HG03039 (cell line): Measurements from ENCODE around the gene NFE2.
"Not testable (repeated sequence)": the region's sequence is repeated elsewhere in the genome, so short reads cannot be mapped to it uniquely, and the experiment has no call there.

ENCODE experiments used
- ATAC-seq: cut with Tn5 transposase; IDR thresholded peaks from one replicate; pipeline ENCODE4 v1.9.1; 2021; ENCODE audit warnings: mild to moderate bottlenecking, moderate library complexity; ENCODE audit not compliant: unreplicated experiment

Gene NFE2

GRCh38 chr12:54284070-54284780, 16.6 kb downstream of the NFE2 start:
- not testable (repeated sequence) for ATAC-seq

DNA sequence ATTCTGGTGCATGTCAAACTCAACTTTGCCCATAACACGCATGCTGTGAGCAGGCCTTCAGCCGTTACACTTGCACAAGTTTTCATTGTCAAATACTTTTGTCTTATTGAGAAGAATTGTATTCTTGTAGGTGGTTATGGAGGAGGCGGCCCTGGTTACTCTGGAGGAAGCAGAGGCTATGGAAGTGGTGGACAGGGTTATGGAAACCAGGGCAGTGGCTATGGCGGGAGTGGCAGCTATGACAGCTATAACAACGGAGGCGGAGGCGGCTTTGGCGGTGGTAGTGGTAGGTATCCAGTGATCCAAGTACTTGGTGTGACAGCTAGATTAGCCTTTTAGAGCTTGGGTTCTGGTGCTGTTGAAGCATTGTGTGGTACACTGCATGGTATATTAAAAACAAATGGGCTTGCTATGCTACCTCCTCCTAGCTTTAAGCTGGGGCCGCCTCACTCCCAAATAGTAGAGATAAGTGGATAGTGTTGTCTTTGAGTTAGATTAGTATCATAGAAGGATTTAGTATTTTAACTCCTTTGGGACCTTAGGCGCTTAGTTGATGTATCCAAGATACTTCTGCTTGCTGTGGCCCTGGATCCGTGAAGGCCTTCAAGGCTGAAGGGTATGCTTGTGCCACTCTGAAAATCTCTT, 17.7 kb downstream of the NFE2 start:
- ATAC-seq, result no peak

- ATAC-seq, result not testable (repeated sequence)
These were observed 19.1 kb downstream of the NFE2 start for GRCh38 chr12:54281694-54282093.

DNA sequence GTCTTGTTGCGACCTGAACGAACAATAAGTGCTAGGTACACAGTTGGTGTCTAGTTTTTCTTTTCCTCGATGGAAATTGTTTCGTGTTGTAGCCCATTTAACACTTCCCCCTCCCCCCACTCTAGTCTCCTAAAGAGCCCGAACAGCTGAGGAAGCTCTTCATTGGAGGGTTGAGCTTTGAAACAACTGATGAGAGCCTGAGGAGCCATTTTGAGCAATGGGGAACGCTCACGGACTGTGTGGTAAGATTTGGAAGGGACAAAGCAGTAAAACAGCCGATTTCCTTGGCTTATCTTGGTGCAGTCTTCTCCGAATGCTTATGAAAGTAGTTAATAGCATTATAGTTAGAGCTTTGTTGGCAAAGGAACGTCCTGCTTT, 19.6 kb downstream of the NFE2 start:
- ATAC-seq, result not testable (repeated sequence)

- peak; percentile 85 for ATAC-seq
These were observed 20.2 kb downstream of the NFE2 start, which contains the start of gene HNRNPA1 for GRCh38 chr12:54280468-54281260. TSS of gene HNRNPA1 (plus strand) at chr12:54280726. CDS start at chr12:54280808, 82 bp downstream.

- ATAC-seq, result peak; percentile 58
These were observed 21.0 kb downstream of the NFE2 start, which contains the start of gene CBX5 for GRCh38 chr12:54279632-54280467. TSS of gene CBX5 (minus strand) at chr12:54280122. CDS start at chr12:54257650, 22,472 bp downstream.

DNA sequence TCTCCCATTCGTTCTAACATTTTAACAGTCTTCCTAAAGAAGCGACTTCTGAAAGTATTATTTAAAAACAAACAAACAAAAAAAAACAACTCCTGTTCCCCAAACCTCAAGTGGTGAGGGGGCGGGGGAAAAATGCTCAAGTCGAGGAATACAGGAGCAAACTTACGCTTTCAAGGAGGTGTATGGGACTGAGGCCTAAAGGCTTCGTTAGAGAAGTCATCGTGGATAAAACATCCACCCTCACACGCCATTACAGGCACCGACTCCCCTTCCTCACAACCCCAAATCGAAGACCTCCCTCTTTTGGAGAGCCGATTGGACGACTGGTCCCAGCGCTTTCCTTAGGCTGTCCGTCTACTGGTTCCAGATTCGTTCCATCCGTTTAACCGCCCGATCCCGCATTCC, 21.6 kb downstream of the NFE2 start:
- ATAC-seq, result no peak

DNA sequence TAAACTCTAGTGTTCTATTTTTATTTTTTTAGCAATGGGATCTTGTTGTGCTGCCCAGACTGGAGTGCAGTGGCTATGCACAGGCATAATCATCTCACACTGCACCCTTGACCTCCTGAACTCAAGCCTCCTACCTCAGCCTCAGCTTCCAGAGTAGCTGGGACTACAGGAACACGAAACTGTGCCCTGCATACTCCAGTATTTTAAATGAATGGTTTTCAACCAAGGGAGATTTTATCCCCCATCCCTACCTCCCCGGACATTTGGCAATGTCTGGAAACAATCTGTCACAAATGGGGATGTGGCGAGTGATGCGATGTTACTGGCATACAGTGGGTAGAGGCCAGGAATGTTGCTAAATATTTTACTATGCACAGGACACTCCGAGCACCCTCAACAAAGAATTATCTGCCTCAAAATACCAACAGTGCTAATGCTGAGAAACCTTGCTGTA, 23.0 kb downstream of the NFE2 start:
- no peak for ATAC-seq

DNA sequence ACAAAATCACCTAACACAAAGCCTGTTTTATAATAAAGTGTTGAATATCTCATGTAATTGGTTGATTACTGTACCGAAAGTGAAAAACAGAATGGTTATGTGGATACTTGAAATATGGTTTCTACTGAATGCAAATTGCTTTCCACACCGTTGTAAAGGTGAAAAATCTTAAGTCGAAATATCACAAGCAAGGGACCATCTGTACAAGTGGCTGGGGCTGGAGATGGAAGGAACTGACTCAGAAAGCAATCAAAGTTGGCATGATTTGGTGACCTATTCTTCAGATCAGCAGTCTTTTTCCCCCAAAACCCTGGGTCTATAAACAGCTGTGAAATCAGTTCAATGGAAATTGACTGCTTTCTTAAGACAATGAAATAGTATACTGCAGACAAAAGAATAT, 24.4 kb downstream of the NFE2 start:
- ATAC-seq, result no peak

GRCh38 chr12:54273981-54274380, 26.8 kb downstream of the NFE2 start:
- no peak for ATAC-seq

DNA sequence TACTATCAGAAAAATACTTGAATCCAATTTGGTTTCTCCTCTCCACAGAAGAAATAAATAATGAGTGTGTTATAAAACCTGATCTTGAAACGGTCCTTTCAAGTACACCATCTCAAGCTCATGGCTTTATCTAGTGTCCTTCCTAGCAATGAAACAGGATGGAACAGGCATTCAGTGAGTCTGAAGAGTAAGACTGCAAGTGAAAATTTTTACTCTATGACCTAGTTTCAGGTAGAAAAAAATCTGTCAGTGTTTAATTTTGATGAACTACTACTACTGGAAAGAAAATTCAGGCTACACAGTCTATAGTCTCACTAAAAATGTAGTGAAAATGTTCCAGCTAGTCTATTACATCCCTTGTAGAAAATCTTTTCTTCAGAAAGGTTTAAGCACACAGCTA, 28.6 kb downstream of the NFE2 start:
- ATAC-seq, result no peak

DNA sequence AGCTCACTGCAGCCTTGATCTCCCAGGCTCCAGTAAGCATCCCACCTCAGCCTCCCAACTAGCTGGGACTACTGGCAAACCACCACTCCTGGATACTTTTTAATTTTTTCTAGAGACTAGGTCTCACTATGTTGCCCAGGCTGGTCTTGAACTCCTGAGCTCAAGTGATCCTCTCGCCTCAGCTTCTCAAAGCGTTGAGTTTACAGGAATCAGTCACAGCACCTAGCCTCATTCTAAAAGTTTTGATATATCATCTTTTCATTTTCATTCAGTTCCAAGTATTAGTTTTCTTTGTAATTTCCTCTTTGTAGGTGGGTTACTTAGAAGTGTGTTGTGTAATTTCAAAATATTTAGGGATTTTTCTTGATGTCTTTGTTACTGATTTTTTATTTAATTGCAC, 30.5 kb downstream of the NFE2 start:
- ATAC-seq, result no peak

- ATAC-seq, result no peak
These were observed 34.0 kb downstream of the NFE2 start for GRCh38 chr12:54266852-54267251.

- ATAC-seq, result no peak
These were observed 35.4 kb downstream of the NFE2 start for GRCh38 chr12:54265364-54265812.

GRCh38 chr12:54262403-54262925, 38.4 kb downstream of the NFE2 start:
- no peak for ATAC-seq

- no peak for ATAC-seq
These were observed 38.9 kb downstream of the NFE2 start for GRCh38 chr12:54261815-54262402.

- peak; percentile 76 for ATAC-seq
These were observed 41.4 kb downstream of the NFE2 start for GRCh38 chr12:54259194-54260011.

GRCh38 chr12:54258201-54258681, 42.6 kb downstream of the NFE2 start:
- no peak for ATAC-seq

- no peak for ATAC-seq
These were observed 43.5 kb downstream of the NFE2 start for GRCh38 chr12:54257332-54257731.
